Measurements from ENCODE around the gene BOK. TPM values are rescaled to one million over a fixed set of nuclear protein-coding genes. Genes with fewer than 3 reads are reported as not detected.

BOK gene
- total RNA-seq, 1 donor from 2014 or later: 113 TPM

- DNase-seq (ENCODE audit: low read depth in 2 of 2): no peak
Measured at GRCh38 chr2:241598061-241598460, 39.5 kb downstream of the BOK start.

- DNase-seq (ENCODE audit: low read depth in 2 of 2): peak; percentile 24 to 44
Measured at GRCh38 chr2:241598487-241598886, 39.9 kb downstream of the BOK start.

GRCh38 chr2:241599615-241600014 is 41.1 kb downstream of the BOK start:
- DNase-seq (ENCODE audit: low read depth in 2 of 2): peak in 1 of 2 donors; percentile 57

GRCh38 chr2:241601841-241602240 is 43.3 kb downstream of the BOK start:
- DNase-seq (ENCODE audit: low read depth in 2 of 2): no peak

GRCh38 chr2:241602720-241603119 is 44.2 kb downstream of the BOK start:
- DNase-seq (ENCODE audit: low read depth in 2 of 2): no peak

GRCh38 chr2:241603686-241604085 is 45.1 kb downstream of the BOK start:
- DNase-seq (ENCODE audit: low read depth in 2 of 2): no peak

- DNase-seq (ENCODE audit: low read depth in 2 of 2): no peak
Measured at GRCh38 chr2:241606186-241606585, 47.6 kb downstream of the BOK start.

GRCh38 chr2:241607162-241607885 is 48.8 kb downstream of the BOK start:
- no peak for DNase-seq (ENCODE audit: low read depth in 2 of 2)

GRCh38 chr2:241608881-241609280 is 50.3 kb downstream of the BOK start:
- no peak for DNase-seq (ENCODE audit: low read depth in 2 of 2)

- peak; percentile 81 to 85 for DNase-seq (ENCODE audit: low read depth in 2 of 2)
Measured at GRCh38 chr2:241609859-241610793, 51.6 kb downstream of the BOK start.

- no peak for DNase-seq (ENCODE audit: low read depth in 2 of 2)
Measured at GRCh38 chr2:241611062-241611461, 52.5 kb downstream of the BOK start.

- no peak for DNase-seq (ENCODE audit: low read depth in 2 of 2)
Measured at GRCh38 chr2:241612156-241613016, 53.8 kb downstream of the BOK start.

GRCh38 chr2:241613017-241613780 is 54.7 kb downstream of the BOK start:
- no peak for DNase-seq (ENCODE audit: low read depth in 2 of 2)

- DNase-seq (ENCODE audit: low read depth in 2 of 2): no peak
Measured at GRCh38 chr2:241615041-241615440, 56.5 kb downstream of the BOK start.

GRCh38 chr2:241615522-241616052 is 57.0 kb downstream of the BOK start:
- no peak for DNase-seq (ENCODE audit: low read depth in 2 of 2)

- DNase-seq (ENCODE audit: low read depth in 2 of 2): no peak
Measured at GRCh38 chr2:241616168-241617125, 57.9 kb downstream of the BOK start.

- peak; percentile 39 to 52 for DNase-seq (ENCODE audit: low read depth in 2 of 2)
Measured at GRCh38 chr2:241617431-241618154, 59.0 kb downstream of the BOK start.

- DNase-seq (ENCODE audit: low read depth in 2 of 2): peak in 1 of 2 donors; percentile 58
Measured at GRCh38 chr2:241618296-241618805, 59.8 kb downstream of the BOK start.
